ENCODE results near the gene KISS1R. TPM values are rescaled to one million over a fixed set of nuclear protein-coding genes. Genes with fewer than 3 reads are reported as not detected.

Gene KISS1R
- polyA plus RNA-seq, 1 donor (not counting 4 experiments of a cell fraction or from before 2014, with no cell fraction given): not detected

- Histone ChIP-seq H4K20me1 (ENCODE audit: control insufficient read depth, extremely low read depth, insufficient read depth, low read length) (no peaks in the 10 kb centered on the region), H3K9ac (ENCODE audit: control insufficient read depth, extremely low read depth, insufficient read depth, low read length) (no peak overlapping the region), H3K36me3 (ENCODE audit: control insufficient read depth in 2 of 2, extremely low read depth in 1 of 2, insufficient read depth in 2 of 2, low read length in 2 of 2) (no peaks in the 10 kb centered on the region), H3K9me3 (ENCODE audit: control insufficient read depth, low read depth, low read length) (no peaks in the 10 kb centered on the region), H3K4me3 (ENCODE audit: control insufficient read depth in 2 of 3, extremely low read depth in 1 of 3, insufficient read depth in 2 of 3, low read depth in 1 of 3, low read length in 3 of 3) (no peak overlapping the region), H3K4me1 (ENCODE audit: control insufficient read depth, extremely low read depth, insufficient read depth, low read length) (peaks cover 13% of the 10 kb centered on the region), H2AFZ (ENCODE audit: control insufficient read depth, low read length) (no peak overlapping the region), H3K27ac (ENCODE audit: control insufficient read depth, insufficient read depth, low read length) (no peak overlapping the region), H3K4me2 (ENCODE audit: control insufficient read depth, extremely low read depth, insufficient read depth, low read depth, low read length) (no peak overlapping the region), H3K27me3 (ENCODE audit: control insufficient read depth, extremely low read depth, insufficient read depth, low read length) (peaks cover 6% of the 10 kb centered on the region), H3K79me2 (ENCODE audit: control insufficient read depth, insufficient read depth, low read length) (no peaks in the 10 kb centered on the region), H3K9me1 (ENCODE audit: control insufficient read depth, extremely low read depth, insufficient read depth, low read length) (peaks cover 2% of the 10 kb centered on the region)
- FAIRE-seq (no peak), DNase-seq (ENCODE audit: low read depth, low spot score) (no peak)
- TF ChIP-seq EZH2 (IDR thresholded peaks at IDR 0.05; ENCODE audit: low read length): no peak
- no peak for TF ChIP-seq CTCF (optimal IDR thresholded peaks at IDR 0.05 in 1 of 3, IDR thresholded peaks at IDR 0.05 in 1 of 3, conservative IDR thresholded peaks at IDR 0.05 in 1 of 3; ENCODE audit: extremely low read depth in 1 of 3, insufficient read depth in 2 of 3, low read length in 3 of 3)
- dilution Hi-C loops (cut with MboI; ENCODE audit: extremely low pct_ligation_motif_present, low sequenced_read_pairs): no loop called here
These were observed 28.5 kb downstream of the KISS1R start for GRCh38 chr19:945401-946252.

- Histone ChIP-seq H2AFZ (ENCODE audit: control insufficient read depth, low read length) (no peak overlapping the region), H3K27me3 (ENCODE audit: control insufficient read depth, extremely low read depth, insufficient read depth, low read length) (peaks cover 6% of the 10 kb centered on the region), H3K4me1 (ENCODE audit: control insufficient read depth, extremely low read depth, insufficient read depth, low read length) (no peaks in the 10 kb centered on the region), H3K4me3 (ENCODE audit: control insufficient read depth in 2 of 3, extremely low read depth in 1 of 3, insufficient read depth in 2 of 3, low read depth in 1 of 3, low read length in 3 of 3) (no peak overlapping the region), H3K9me3 (ENCODE audit: control insufficient read depth, low read depth, low read length) (no peaks in the 10 kb centered on the region), H3K9ac (ENCODE audit: control insufficient read depth, extremely low read depth, insufficient read depth, low read length) (no peak overlapping the region), H3K9me1 (ENCODE audit: control insufficient read depth, extremely low read depth, insufficient read depth, low read length) (no peaks in the 10 kb centered on the region), H3K79me2 (ENCODE audit: control insufficient read depth, insufficient read depth, low read length) (no peaks in the 10 kb centered on the region), H3K27ac (ENCODE audit: control insufficient read depth, insufficient read depth, low read length) (no peak overlapping the region), H3K36me3 (ENCODE audit: control insufficient read depth in 2 of 2, extremely low read depth in 1 of 2, insufficient read depth in 2 of 2, low read length in 2 of 2) (no peaks in the 10 kb centered on the region), H4K20me1 (ENCODE audit: control insufficient read depth, extremely low read depth, insufficient read depth, low read length) (no peaks in the 10 kb centered on the region), H3K4me2 (ENCODE audit: control insufficient read depth, extremely low read depth, insufficient read depth, low read depth, low read length) (no peak overlapping the region)
- no peak for TF ChIP-seq EZH2 (IDR thresholded peaks at IDR 0.05; ENCODE audit: low read length)
- no peak for TF ChIP-seq CTCF (optimal IDR thresholded peaks at IDR 0.05 in 1 of 3, IDR thresholded peaks at IDR 0.05 in 1 of 3, conservative IDR thresholded peaks at IDR 0.05 in 1 of 3; ENCODE audit: extremely low read depth in 1 of 3, insufficient read depth in 2 of 3, low read length in 3 of 3)
- DNase-seq (ENCODE audit: low read depth, low spot score) (no peak), FAIRE-seq (no peak)
- dilution Hi-C loops (cut with MboI; ENCODE audit: extremely low pct_ligation_motif_present, low sequenced_read_pairs): no loop called here
These were observed 30.1 kb downstream of the KISS1R start for GRCh38 chr19:947090-947706.
